ENCODE data around the gene RAB3GAP2.

RAB3GAP2 gene

GRCh38 chr1:220315070-220315839 lies 43.0 kb upstream of the RAB3GAP2 start:
- TF ChIP-seq CTCF (IDR thresholded peaks at IDR 0.05) = no peak

DNA sequence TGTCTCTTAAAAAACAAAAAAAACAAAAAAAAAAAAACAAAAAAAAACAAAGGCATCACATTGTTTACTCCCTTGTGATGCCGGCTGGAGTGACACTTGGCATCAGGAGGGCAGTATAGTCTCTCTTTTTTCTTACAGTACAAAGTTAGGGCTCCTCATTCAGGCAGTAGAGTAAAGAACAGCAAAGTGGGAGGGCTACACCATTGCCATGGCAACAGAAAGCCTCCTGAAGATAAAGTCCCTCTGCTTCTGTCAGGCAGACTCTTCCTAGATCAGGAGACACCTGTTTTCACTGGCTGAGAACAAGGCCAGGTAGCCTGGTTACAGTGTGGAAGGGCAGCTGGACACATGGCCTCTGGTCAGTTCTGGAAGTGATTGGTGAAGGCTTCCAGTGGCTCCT lies 41.3 kb upstream of the RAB3GAP2 start:
- TF ChIP-seq CTCF (IDR thresholded peaks at IDR 0.05) = no peak

- TF ChIP-seq CTCF (IDR thresholded peaks at IDR 0.05) = no peak
Measured at GRCh38 chr1:220307607-220308006, 35.4 kb upstream of the RAB3GAP2 start.

GRCh38 chr1:220306339-220306738 lies 34.1 kb upstream of the RAB3GAP2 start:
- no peak for TF ChIP-seq CTCF (IDR thresholded peaks at IDR 0.05)

DNA sequence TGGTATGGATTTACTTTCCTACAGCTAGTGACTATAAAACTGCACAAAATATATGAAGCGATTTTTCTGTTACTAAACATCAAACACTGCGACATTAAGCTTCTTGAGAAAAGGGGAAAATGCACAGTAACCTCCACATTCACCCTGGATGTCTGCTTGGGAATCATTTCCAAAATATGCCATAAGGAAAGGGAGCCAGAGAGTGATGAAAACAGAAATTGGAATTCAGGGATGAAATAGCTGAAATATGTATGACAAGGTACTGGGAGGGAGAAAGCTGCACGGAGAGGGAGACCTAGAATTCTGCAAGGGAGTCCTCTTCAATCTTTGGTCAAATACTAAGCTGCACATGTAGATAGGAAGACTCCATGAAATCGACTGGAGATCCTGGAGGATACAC lies 31.6 kb upstream of the RAB3GAP2 start:
- no peak for TF ChIP-seq CTCF (IDR thresholded peaks at IDR 0.05)

- no peak for TF ChIP-seq CTCF (IDR thresholded peaks at IDR 0.05)
Measured at GRCh38 chr1:220301630-220302029, 29.4 kb upstream of the RAB3GAP2 start.

DNA sequence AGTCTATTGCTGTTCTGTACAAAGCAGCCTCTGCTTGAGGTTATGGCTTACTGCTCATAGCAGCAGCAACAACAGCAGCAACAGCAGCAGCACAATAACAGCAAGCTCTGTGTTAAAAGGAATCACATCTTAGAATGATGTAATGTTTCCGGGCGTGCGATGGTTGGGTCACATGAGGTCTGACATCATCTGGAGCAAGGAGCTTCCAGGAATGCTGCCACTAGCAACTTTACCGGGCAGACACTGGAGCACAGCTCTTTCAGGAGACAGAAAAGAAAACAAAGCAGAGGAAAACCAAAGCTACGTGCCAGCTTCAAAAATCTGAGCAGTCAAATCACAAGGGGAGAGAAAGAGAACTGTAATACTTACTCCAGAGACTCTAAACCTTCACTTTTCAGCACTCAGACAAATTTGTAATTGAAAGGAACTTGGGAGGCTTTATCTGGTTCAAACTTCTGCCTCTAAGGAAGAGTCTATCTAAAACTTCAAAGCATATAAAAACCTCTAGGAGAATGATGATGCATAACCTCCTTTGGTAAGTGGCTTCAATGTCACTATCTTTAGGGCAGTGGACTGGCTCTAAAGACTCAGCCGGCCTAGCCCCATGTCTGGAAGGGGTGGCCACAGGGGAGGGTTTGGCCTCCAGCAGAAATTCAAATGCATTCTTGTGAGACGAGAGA lies 28.3 kb upstream of the RAB3GAP2 start:
- no peak for TF ChIP-seq CTCF (IDR thresholded peaks at IDR 0.05)

Data from LNCAP (cell line).